HepG2 (cell line): ENCODE data around the gene SUPT6H. TPM values are rescaled to one million over a fixed set of nuclear protein-coding genes. Genes with fewer than 3 reads are reported as not detected.

Source experiments
- AKAP8 ChIP-seq: sonication (generic); formaldehyde crosslinking; IDR thresholded peaks from 2 replicates; pipeline ENCODE4 v1.5.1; 2020; ENCODE audit warnings: mild to moderate bottlenecking, missing genetic modification reagents
- ARNT2 ChIP-seq: sonication (generic); formaldehyde crosslinking; IDR thresholded peaks from 2 replicates; pipeline ENCODE4 v1.8.0; 2022; ENCODE audit warnings: mild to moderate bottlenecking, low read depth, missing genetic modification reagents, moderate library complexity
- CBFB ChIP-seq: sonication (generic); formaldehyde crosslinking; IDR thresholded peaks from 2 replicates; pipeline ENCODE4 v1.4.0; 2020; ENCODE audit warnings: missing genetic modification reagents
- CBX2 ChIP-seq, 2 experiments: fragments of 200-600 bp in 1 of 2; sonication (generic); formaldehyde crosslinking in 1 of 2; IDR thresholded peaks; 2 replicates each; pipeline versions ENCODE4 v1.7.0 to v1.8.1; 2018 to 2022; ENCODE audit warnings: low read depth in 2 of 2, low read length in 1 of 2, mild to moderate bottlenecking in 1 of 2, missing genetic modification reagents in 1 of 2
- CEBPG ChIP-seq: IDR thresholded peaks from 2 replicates; pipeline ENCODE4 v1.6.1; 2016
- CENPBD1 ChIP-seq: sonication (generic); formaldehyde crosslinking; IDR thresholded peaks from 2 replicates; pipeline ENCODE4 v1.8.0; 2022; ENCODE audit warnings: missing genetic modification reagents, low read depth, mild to moderate bottlenecking, borderline replicate concordance
- DNMT1 ChIP-seq: sonication (generic); formaldehyde crosslinking; IDR thresholded peaks from 2 replicates; pipeline ENCODE4 v1.5.1; 2020; ENCODE audit warnings: mild to moderate bottlenecking, missing genetic modification reagents
- DNMT3B ChIP-seq: conservative IDR thresholded peaks from 2 replicates; pipeline ENCODE4 v1.6.1; 2016; ENCODE audit warnings: missing biosample characterization, control low read depth
- ETS1 ChIP-seq: sonication (generic); formaldehyde crosslinking; IDR thresholded peaks from 2 replicates; pipeline ENCODE4 v1.4.0; 2020; ENCODE audit warnings: missing genetic modification reagents
- HMG20A ChIP-seq: IDR thresholded peaks from 2 replicates; pipeline ENCODE4 v1.6.1; 2016; ENCODE audit warnings: borderline replicate concordance
- HMG20B ChIP-seq: conservative IDR thresholded peaks from 2 replicates; pipeline ENCODE4 v1.6.1; 2016; ENCODE audit warnings: missing genetic modification reagents, missing compliant biosample characterization
- MATR3 ChIP-seq: sonication (generic); formaldehyde crosslinking; IDR thresholded peaks from 2 replicates; pipeline ENCODE4 v1.4.0; 2020; ENCODE audit warnings: missing genetic modification reagents
- NFYB ChIP-seq: sonication (generic); formaldehyde crosslinking; IDR thresholded peaks from 2 replicates; pipeline ENCODE4 v1.4.0; 2020; ENCODE audit warnings: missing genetic modification reagents
- ONECUT2 ChIP-seq: sonication (generic); formaldehyde crosslinking; IDR thresholded peaks from 2 replicates; pipeline ENCODE4 v1.4.0; 2020; ENCODE audit warnings: missing genetic modification reagents
- POLR2AphosphoS2 ChIP-seq: IDR thresholded peaks from 2 replicates; pipeline ENCODE4 v1.6.1; 2011; ENCODE audit warnings: low read depth, low read length, improper control_type of control experiment
- POLR2AphosphoS5 ChIP-seq: IDR thresholded peaks from 2 replicates; pipeline ENCODE4 v1.6.1; 2012; ENCODE audit warnings: low read depth, low read length
- POLR2G ChIP-seq: fragments of 200-400 bp; formaldehyde crosslinking; IDR thresholded peaks from 2 replicates; pipeline ENCODE4 v1.6.1; 2018; ENCODE audit warnings: mild to moderate bottlenecking, low read depth, low read length, moderate library complexity
- SPEN ChIP-seq: sonication (generic); formaldehyde crosslinking; IDR thresholded peaks from 2 replicates; pipeline ENCODE4 v1.5.1; 2020; ENCODE audit warnings: low read depth, mild to moderate bottlenecking, missing genetic modification reagents
- TEAD3 ChIP-seq: optimal IDR thresholded peaks from 2 replicates; pipeline ENCODE3; 2016; ENCODE audit warnings: borderline replicate concordance
- ZFP37 ChIP-seq: sonication (generic); formaldehyde crosslinking; IDR thresholded peaks from 2 replicates; pipeline ENCODE4 v1.4.0; 2020; ENCODE audit warnings: missing genetic modification reagents, borderline replicate concordance
- ZFP82 ChIP-seq: sonication (generic); formaldehyde crosslinking; IDR thresholded peaks from 2 replicates; pipeline ENCODE4 v1.5.1; 2020; ENCODE audit warnings: mild to moderate bottlenecking, missing genetic modification reagents, borderline replicate concordance
- ZNF34 ChIP-seq: sonication (generic); formaldehyde crosslinking; IDR thresholded peaks from 2 replicates; pipeline ENCODE4 v1.4.0; 2020; ENCODE audit warnings: mild to moderate bottlenecking, missing genetic modification reagents, borderline replicate concordance
- ZNF549 ChIP-seq: sonication (generic); formaldehyde crosslinking; IDR thresholded peaks from 2 replicates; pipeline ENCODE4 v1.5.0; 2020; ENCODE audit warnings: missing genetic modification reagents
- ZNF557 ChIP-seq: sonication (generic); formaldehyde crosslinking; IDR thresholded peaks from 2 replicates; pipeline ENCODE4 v1.4.0; 2020; ENCODE audit warnings: missing genetic modification reagents
- ZNF570 ChIP-seq: sonication (generic); formaldehyde crosslinking; IDR thresholded peaks from 2 replicates; pipeline ENCODE4 v1.4.0; 2020; ENCODE audit warnings: mild to moderate bottlenecking, missing genetic modification reagents, borderline replicate concordance
- ZNF660 ChIP-seq: sonication (generic); formaldehyde crosslinking; IDR thresholded peaks from 2 replicates; pipeline ENCODE4 v1.5.1; 2020; ENCODE audit warnings: mild to moderate bottlenecking, low read depth, missing genetic modification reagents, borderline replicate concordance
- polyA plus RNA-seq, 8 experiments: library from polyadenylated mRNA; depleted of rRNA in 3 of 8; stranded (reverse) in 7 of 8; unstranded in 1 of 8; fragments of >200 nt; fragmentation: Illumina TruSeq in 4 of 8; extraction: Trizol in 4 of 8; gene quantifications; 2 replicates each; pipeline versions ENCODE4 v1.2.1 to v1.2.3, GENCODE V29; 2011 to 2016; ENCODE audit warnings: low read depth in 4 of 8, missing spikeins in 1 of 8, mixed read lengths in 1 of 8; ENCODE audit not compliant: insufficient read depth in 1 of 8
- total RNA-seq, 5 experiments: library from RNA; depleted of rRNA; stranded (reverse); fragments of >200 nt; fragmentation: Illumina TruSeq; extraction: Trizol; gene quantifications; 2 replicates each; pipeline ENCODE4 v1.2.3, GENCODE V29; 2016; ENCODE audit warnings: low read depth in 1 of 5
- TF ChIP-seq, protein P1 (sequence below): sonication (generic); formaldehyde crosslinking; IDR thresholded peaks from 2 replicates; pipeline ENCODE4 v1.8.1; 2022; ENCODE audit warnings: mild to moderate bottlenecking, missing genetic modification reagents
- TF ChIP-seq, protein P2 (sequence below): sonication (generic); formaldehyde crosslinking; IDR thresholded peaks from 2 replicates; pipeline ENCODE4 v1.5.1; 2020; ENCODE audit warnings: mild to moderate bottlenecking, missing genetic modification reagents, borderline replicate concordance

SUPT6H gene
- total and polyA plus RNA-seq, 2 of the 13 experiments (the other 11 are each of a cell fraction or from before 2014, with no cell fraction given) = 32.7 to 39.9 TPM

DNA sequence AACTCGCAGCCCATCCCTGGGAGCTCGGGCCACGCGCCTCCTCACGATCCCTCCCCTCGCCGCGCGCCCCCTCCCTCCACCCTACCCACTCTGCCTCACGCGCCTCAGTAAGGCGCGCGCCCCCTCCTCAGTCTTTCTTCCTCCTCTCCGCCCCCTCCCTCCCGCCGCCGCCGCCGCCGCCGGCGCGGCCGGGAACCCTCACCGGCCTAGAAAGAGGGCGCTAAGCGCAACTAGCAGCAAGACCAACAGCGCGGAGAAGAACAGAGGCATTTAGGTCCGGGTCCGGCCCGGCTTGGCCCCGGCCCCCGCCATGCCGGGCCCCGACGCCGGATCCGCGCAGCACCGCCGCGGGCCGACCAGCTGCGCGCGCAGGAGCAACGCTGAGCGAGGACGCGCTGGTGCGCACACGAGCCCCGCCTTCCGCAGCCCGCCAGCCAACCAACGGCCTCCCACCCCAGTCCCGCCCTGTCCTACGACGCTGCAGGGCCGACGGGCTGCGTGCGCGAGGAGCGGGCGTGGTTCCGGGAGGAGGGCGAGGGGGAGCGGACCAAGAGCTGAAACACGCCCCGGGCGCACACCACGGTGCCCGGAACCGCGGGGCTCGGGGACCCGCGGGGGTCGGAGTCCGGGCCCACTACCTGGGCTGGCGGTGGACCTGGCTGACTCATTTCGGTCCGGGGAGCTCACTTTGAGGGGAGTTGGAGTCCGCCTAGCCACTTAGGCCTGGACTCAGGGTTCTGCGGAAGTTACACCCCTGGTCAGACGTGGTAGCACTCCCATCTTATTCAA lies 17.0 kb upstream of the SUPT6H start, which contains the start of gene BLTP2 (continued):
- TF ChIP-seq CEBPG (CRISPR knock-in tag) (no peak), HMG20B (CRISPR knock-in tag) (no peak), ZFP82 (CRISPR knock-in tag) (no peak), SPEN (CRISPR knock-in tag) (peak; percentile 95), ARNT2 (CRISPR knock-in tag) (peak; percentile 71; the same call in 1 of the 2 replicates), POLR2AphosphoS2 (no peak), ETS1 (CRISPR knock-in tag) (peak; percentile 54; the same call in 1 of the 2 replicates), ZFP37 (CRISPR knock-in tag) (no peak), ZNF34 (peak; percentile 82; the same call in 1 of the 2 replicates), TEAD3 (CRISPR knock-in tag) (peak; percentile 33), ZNF660 (CRISPR knock-in tag) (no peak), CBX2 (IDR thresholded peaks at IDR 0.05; ENCODE audit: low read depth, low read length) (no peak), CBX2 (CRISPR knock-in tag; IDR thresholded peaks at IDR 0.05; ENCODE audit: low read depth) (no peak), NFYB (CRISPR knock-in tag) (peak; percentile 83), AKAP8 (CRISPR knock-in tag) (no peak), DNMT3B (CRISPR knock-in tag) (no peak), ZNF549 (CRISPR knock-in tag) (no peak), ONECUT2 (no peak), CBFB (no peak), ZNF557 (CRISPR knock-in tag) (no peak), POLR2G (peak; percentile 88), CENPBD1 (no peak), MATR3 (no peak), HMG20A (no peak), POLR2AphosphoS5 (peak; percentile 76), DNMT1 (no peak), ZNF570 (CRISPR knock-in tag) (no peak)
- TF ChIP-seq, protein P1, sequence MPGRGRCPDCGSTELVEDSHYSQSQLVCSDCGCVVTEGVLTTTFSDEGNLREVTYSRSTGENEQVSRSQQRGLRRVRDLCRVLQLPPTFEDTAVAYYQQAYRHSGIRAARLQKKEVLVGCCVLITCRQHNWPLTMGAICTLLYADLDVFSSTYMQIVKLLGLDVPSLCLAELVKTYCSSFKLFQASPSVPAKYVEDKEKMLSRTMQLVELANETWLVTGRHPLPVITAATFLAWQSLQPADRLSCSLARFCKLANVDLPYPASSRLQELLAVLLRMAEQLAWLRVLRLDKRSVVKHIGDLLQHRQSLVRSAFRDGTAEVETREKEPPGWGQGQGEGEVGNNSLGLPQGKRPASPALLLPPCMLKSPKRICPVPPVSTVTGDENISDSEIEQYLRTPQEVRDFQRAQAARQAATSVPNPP (CRISPR knock-in tag) = no peak; the same call in 1 of the 2 replicates
- TF ChIP-seq, protein P2, sequence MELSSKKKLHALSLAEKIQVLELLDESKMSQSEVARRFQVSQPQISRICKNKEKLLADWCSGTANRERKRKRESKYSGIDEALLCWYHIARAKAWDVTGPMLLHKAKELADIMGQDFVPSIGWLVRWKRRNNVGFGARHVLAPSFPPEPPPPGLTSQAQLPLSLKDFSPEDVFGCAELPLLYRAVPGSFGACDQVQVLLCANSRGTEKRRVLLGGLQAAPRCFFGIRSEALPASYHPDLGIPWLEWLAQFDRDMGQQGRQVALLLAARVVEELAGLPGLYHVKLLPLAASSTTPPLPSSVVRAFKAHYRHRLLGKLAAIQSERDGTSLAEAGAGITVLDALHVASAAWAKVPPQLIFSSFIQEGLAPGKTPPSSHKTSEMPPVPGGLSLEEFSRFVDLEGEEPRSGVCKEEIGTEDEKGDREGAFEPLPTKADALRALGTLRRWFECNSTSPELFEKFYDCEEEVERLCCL (CRISPR knock-in tag) = 0 out of 2 replicates have a peak, but pooled peaks have one; percentile 34
